ENCODE data around the gene TIFAB.

TIFAB gene

GRCh38 chr5:135440916-135441315 lies 11.2 kb downstream of the TIFAB start:
- DNase-seq: no peak

- DNase-seq: peak in 1 of 2 experiments; percentile 16
These were observed 12.6 kb downstream of the TIFAB start for GRCh38 chr5:135439231-135440205.

- DNase-seq: no peak
These were observed 13.4 kb downstream of the TIFAB start for GRCh38 chr5:135438636-135439221.

GRCh38 chr5:135437796-135438560 lies 14.2 kb downstream of the TIFAB start:
- peak in 1 of 2 experiments; percentile 33 for DNase-seq

DNA sequence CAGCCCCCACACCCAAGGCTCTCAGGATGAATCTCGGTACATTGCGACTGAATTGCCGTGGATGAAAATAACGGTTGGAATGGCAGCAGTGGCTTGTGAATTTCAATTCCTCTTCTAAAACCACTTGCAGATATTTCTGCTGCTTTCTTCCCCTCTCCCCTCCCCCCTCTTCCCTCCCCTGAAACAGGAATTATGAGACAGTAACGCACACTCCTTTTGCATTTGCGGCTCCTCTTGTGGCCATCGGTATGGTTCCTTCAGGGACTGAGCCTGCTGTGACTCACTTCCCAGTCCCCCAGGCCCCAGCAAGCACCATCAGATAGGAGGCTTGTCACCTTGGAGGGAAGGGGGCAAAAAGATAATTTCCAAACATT lies 14.7 kb downstream of the TIFAB start:
- peak; percentile 89 to 91 for DNase-seq

- DNase-seq: no peak
These were observed 15.2 kb downstream of the TIFAB start for GRCh38 chr5:135436951-135437418.

GRCh38 chr5:135435467-135436330 lies 16.5 kb downstream of the TIFAB start:
- DNase-seq: no peak

DNA sequence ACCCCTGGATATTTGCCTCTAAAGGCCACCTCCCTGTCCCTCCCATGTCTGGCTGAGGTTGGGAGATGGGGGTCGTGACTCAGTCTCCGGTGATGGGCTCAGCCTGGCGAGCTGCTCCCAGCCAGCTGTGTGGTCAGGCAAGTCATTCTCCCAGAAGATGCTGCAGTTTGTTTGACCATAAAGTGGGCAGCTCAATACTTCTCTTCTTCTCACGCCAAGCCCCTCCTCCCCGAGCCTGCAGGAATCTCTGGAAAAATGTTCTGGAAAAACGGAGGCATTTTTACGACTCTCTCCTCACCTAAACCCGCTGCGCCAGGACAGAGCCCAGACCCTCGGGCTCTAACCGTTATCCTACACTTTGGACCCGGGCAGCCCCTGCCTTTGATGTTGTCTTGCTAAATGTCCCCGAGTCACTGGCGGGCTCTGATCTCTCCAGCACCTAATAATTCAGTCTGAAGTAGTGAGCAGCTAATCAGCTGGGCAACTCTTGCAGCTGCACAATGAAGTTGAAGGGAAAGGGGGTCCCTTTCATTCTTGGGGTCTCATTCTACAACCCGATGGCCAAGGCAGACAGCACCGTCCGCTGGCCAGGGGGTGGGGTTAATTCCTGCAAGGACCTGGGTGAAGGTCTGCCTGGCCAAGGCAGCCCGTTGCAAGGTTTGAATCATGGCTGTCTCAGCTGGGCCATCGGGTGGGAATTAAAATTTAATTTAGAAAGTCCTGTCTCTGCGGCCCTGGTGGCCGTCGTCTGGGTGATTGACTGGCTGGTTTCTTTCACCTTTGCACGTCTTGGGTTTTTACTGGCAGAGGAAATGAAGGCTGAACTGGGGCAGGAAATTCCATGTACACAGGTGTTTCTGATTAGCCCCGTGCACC lies 17.3 kb downstream of the TIFAB start:
- DNase-seq: no peak

GRCh38 chr5:135433681-135434426 lies 18.3 kb downstream of the TIFAB start:
- DNase-seq: peak; percentile 40 to 48

DNA sequence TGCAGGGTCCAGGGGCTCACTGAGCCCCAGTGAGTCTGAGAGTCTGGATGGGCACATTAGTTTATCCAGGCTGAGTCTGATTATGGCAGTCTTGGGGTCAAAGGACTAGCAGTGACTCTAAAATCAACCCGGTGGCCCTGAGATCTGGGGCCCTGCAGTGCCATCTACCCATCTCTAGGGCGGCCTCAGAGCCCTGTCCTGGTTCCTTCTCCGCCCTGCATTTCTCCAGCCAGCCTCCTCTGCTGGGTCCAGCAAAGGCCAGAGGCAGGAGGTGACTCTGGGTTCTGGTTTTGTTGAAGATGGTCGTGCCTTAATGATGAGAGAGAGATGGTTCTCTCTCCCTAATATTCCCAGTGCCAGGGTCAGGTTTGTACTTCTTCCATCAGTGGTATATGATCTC lies 20.0 kb downstream of the TIFAB start:
- DNase-seq: peak in 1 of 2 experiments; percentile 30

GRCh38 chr5:135430135-135430437 lies 22.1 kb downstream of the TIFAB start:
- DNase-seq: no peak

DNA sequence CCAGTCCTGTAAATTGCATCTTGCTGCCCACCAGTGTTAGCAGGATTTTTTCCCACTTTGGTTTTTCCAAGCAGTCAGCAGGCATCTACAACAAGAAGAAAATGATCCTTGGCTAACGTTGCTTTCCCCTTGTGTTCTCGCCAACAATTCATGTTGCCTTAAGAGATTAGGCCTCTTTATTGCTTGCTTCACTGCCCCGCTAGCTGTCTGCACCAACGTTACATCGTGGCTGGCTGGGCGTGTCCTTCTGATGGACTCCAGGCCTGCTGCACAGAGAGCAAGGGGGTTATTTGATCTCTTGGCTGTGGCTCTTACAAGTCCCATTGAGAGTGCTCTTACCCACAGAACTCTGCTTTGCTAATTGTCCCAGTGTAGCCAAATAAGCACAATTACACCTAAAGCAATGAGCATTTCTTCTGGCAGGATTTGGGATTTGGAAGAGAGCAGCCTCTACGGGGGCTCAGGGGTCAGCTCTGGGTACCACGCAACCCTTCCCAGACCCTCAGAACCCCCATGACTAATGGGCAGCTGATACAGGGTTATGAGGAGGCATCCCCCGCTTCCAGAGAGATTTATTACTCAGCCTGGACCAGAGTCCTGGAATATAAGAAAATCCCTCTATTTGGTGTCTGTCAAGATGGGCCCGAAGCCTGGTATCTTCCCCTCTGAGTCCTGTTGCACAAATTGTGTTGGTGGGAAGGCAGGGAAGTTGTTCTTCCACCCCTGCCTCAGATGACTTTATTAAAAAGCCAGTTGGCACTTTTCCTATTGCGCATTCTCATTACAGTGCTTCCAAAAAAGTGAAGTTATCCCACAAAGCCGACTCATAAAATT lies 22.6 kb downstream of the TIFAB start:
- DNase-seq: no peak

- no peak for DNase-seq
These were observed 23.6 kb downstream of the TIFAB start for GRCh38 chr5:135428586-135428985.

DNA sequence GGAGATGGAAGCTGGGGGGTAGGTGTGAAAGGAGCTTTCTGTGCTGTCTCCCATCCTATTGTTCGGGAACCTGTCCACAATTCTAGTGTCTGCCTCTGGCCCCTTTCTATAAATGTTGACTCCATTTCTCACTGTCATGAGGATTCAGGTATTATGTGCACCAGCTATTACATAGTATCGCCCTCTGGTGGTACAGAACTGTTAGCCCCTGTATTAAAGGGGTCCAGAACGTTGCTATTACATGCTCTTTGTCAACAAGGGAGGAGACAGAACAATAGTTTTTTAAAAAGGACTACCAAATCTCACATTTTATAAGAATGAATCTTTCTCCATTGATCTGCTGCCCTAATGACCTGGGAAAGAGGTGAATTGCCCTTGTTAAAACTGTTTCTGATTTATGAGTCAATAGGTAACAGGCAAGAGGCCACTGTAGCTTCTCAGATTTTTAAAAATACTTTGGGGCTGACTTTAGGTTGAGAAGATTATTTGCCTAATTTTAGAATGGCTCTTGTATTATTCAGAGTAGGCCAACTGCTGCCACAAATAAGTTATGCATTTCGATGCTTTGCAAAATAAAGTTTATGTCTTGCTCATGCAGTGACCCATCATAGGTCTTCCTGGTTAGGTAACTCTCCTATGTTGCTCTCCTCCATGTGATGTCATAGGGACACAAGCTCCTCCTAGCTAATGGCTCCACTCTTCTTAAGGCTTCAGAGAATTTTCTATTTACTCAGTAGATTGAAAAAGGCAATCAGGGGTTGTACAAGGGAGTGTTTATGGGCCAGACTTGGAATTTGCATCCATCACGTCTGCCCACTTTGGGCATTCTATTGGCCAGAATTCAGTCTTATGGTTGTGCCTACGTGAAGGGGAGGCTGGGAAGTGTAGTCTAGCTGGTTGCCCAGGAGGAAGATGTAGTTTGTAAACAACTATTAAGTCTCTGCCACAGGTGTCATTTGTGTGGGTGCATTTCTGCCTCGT lies 25.8 kb downstream of the TIFAB start:
- peak; percentile 93 to 96 for DNase-seq

DNA sequence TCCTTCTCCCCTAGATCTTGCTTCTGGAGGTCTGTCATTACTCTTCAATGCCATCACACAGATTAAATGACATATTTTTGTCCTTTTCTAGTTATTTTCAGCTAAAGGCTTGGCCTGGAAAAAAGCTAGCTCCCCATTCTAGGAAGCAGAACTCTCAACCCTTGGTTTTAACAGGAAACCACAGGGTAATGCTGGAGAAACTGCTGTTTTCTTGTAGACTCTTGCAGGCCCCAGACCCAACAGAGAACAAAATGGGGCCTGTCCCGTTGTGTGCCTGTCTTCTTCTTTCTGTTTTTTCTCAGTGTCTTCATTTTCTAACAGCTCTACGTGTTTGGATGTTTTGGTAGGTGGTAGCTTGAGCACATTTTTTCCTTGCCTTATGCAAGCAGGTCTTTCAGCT lies 26.5 kb downstream of the TIFAB start:
- DNase-seq: peak; percentile 96

- peak; percentile 83 to 85 for DNase-seq
These were observed 28.3 kb downstream of the TIFAB start for GRCh38 chr5:135423846-135424168.

DNA sequence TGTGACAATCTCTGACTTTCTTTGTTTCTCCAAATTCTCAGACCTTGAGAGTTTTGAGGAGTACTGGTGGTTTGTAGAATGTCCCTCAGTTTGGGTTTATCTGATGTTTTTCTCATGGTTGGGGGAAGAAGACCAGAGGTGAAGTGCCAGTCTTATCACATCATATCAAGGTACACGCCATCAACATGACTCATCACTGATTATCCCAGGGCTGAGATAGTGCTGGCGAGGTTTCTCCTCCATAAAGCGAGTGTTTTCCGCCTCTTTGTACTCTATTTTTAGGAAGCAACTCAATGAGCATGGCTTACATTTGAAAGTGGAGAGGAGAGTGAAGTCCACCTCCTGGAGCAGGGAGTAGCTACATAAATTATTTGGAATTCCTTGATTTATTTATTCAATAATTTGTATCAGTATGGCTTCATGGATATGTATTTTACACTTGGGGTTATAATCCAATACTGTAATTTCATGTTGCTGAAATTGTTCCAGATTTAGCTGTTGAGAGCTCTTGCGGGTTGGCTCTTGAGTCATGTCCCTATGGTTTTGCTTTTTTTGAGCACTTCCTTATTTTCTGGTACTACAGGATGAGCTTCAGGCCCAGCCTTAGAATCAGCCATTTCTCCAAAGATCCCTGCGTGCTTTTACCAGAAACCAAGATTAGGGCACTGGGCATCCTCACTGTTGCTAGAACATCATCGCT lies 28.9 kb downstream of the TIFAB start:
- peak; percentile 83 to 88 for DNase-seq

- no peak for DNase-seq
These were observed 29.7 kb downstream of the TIFAB start for GRCh38 chr5:135422419-135422818.

All from Kasumi-1 (cell line).